Measurements from ENCODE around the gene KRT27.

The KRT27 gene

DNA sequence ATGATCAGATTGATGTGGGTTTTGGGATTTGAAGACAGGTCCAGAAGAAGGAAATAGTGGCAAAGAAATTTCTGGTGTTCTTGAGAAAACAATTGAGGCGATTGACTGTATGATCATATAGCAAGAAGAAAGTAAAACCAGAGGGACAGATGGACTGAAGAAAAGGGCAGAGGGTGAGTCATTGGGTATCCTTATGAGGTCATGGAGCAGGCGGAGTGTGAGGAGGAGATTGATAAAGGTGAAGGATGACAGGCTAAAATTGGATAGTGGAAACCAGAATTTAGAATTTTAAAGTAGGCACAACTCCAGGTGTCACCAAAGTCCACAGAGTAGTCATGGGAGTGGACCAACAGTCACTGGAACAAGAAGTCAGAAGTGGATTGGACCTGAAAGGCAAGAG lies 18.8 kb upstream of the KRT27 start (continued):
- TF ChIP-seq, protein P1, sequence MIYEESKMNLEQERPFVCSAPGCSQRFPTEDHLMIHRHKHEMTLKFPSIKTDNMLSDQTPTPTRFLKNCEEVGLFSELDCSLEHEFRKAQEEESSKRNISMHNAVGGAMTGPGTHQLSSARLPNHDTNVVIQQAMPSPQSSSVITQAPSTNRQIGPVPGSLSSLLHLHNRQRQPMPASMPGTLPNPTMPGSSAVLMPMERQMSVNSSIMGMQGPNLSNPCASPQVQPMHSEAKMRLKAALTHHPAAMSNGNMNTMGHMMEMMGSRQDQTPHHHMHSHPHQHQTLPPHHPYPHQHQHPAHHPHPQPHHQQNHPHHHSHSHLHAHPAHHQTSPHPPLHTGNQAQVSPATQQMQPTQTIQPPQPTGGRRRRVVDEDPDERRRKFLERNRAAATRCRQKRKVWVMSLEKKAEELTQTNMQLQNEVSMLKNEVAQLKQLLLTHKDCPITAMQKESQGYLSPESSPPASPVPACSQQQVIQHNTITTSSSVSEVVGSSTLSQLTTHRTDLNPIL (CRISPR knock-in tag; IDR thresholded peaks at IDR 0.05; ENCODE audit: low read depth), result no peak
- TF ChIP-seq ARNTL (CRISPR knock-in tag; IDR thresholded peaks at IDR 0.05; ENCODE audit: borderline replicate concordance, low read depth), result no peak

DNA sequence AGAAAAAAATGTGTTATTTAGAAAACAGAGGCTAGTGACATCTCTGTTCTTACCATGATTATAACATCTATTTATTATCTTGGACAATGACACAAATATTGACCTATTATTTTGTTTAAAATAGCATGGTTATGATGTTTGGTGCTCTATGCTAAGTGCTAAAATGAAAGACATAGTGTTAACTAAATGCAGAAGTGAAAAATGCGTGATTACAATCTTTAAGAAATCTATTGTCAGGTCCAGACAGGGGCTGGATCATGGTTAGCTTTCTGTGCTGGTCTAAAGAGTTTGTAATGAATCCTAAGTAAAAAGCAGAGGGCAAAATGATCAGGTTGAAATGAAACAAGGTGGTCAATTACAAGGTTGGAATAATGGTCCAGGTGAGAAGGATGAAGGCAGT lies 18.0 kb upstream of the KRT27 start:
- no peak for TF ChIP-seq CSDC2 (CRISPR knock-in tag; IDR thresholded peaks at IDR 0.05)
- no peak for TF ChIP-seq ZNF565 (CRISPR knock-in tag; conservative IDR thresholded peaks at IDR 0.05; ENCODE audit: low read depth)
- TF ChIP-seq, protein P2, sequence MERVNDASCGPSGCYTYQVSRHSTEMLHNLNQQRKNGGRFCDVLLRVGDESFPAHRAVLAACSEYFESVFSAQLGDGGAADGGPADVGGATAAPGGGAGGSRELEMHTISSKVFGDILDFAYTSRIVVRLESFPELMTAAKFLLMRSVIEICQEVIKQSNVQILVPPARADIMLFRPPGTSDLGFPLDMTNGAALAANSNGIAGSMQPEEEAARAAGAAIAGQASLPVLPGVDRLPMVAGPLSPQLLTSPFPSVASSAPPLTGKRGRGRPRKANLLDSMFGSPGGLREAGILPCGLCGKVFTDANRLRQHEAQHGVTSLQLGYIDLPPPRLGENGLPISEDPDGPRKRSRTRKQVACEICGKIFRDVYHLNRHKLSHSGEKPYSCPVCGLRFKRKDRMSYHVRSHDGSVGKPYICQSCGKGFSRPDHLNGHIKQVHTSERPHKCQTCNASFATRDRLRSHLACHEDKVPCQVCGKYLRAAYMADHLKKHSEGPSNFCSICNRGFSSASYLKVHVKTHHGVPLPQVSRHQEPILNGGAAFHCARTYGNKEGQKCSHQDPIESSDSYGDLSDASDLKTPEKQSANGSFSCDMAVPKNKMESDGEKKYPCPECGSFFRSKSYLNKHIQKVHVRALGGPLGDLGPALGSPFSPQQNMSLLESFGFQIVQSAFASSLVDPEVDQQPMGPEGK (CRISPR knock-in tag; IDR thresholded peaks at IDR 0.05; ENCODE audit: borderline replicate concordance), result no peak
- no peak for TF ChIP-seq PPARA (CRISPR knock-in tag; IDR thresholded peaks at IDR 0.05; ENCODE audit: borderline replicate concordance)
- TF ChIP-seq TOX (CRISPR knock-in tag; IDR thresholded peaks at IDR 0.05; ENCODE audit: borderline replicate concordance), result no peak
- TF ChIP-seq BACH2 (CRISPR knock-in tag; IDR thresholded peaks at IDR 0.05; ENCODE audit: borderline replicate concordance), result no peak
- TF ChIP-seq RARB (CRISPR knock-in tag; IDR thresholded peaks at IDR 0.05), result no peak
- TF ChIP-seq ZNF70 (CRISPR knock-in tag; IDR thresholded peaks at IDR 0.05), result no peak
- TF ChIP-seq ZC3H10 (CRISPR knock-in tag; IDR thresholded peaks at IDR 0.05), result no peak
- TF ChIP-seq, protein P3, sequence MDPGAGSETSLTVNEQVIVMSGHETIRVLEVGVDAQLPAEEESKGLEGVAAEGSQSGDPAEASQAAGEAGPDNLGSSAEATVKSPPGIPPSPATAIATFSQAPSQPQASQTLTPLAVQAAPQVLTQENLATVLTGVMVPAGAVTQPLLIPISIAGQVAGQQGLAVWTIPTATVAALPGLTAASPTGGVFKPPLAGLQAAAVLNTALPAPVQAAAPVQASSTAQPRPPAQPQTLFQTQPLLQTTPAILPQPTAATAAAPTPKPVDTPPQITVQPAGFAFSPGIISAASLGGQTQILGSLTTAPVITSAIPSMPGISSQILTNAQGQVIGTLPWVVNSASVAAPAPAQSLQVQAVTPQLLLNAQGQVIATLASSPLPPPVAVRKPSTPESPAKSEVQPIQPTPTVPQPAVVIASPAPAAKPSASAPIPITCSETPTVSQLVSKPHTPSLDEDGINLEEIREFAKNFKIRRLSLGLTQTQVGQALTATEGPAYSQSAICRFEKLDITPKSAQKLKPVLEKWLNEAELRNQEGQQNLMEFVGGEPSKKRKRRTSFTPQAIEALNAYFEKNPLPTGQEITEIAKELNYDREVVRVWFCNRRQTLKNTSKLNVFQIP (CRISPR knock-in tag; IDR thresholded peaks at IDR 0.05; ENCODE audit: borderline replicate concordance, low read depth), result no peak
- TF ChIP-seq OSR1 (CRISPR knock-in tag; IDR thresholded peaks at IDR 0.05), result no peak
- TF ChIP-seq ISL1 (CRISPR knock-in tag; IDR thresholded peaks at IDR 0.05), result no peak
- no peak for TF ChIP-seq ZFP3 (CRISPR knock-in tag; IDR thresholded peaks at IDR 0.05)
- no peak for TF ChIP-seq ESRRG (CRISPR knock-in tag; IDR thresholded peaks at IDR 0.05)
- ATAC-seq, result no peak

DNA sequence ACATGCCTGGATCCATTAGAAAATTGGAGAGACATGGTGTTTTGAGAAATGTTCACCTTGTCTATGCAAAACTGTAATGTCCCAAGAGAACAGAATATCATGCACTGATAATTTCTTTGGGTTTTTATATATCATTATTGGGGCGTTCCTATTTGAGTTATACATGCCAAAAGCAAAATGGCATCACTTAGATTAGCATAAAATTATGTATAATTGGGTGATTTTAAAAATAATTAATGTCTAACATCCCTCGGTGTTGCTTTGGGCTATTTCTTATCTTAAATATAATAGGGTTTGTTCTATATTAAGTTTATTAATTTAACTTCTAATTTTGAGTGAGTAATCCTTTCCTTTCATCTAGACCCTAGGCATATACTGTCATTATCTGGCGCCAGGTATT lies 17.5 kb upstream of the KRT27 start, which contains the start of gene KRT28:
Gene KRT28, minus strand, starts transcription at position 101 of the 400 bp plus-strand sequence. Its CDS starts 66 bp downstream, at position 35.
- TF ChIP-seq, protein P2 (CRISPR knock-in tag; IDR thresholded peaks at IDR 0.05; ENCODE audit: borderline replicate concordance), result no peak
- TF ChIP-seq TCF4 (CRISPR knock-in tag; IDR thresholded peaks at IDR 0.05; ENCODE audit: borderline replicate concordance) (no peak), GLIS3 (CRISPR knock-in tag; IDR thresholded peaks at IDR 0.05) (no peak), SNAI2 (CRISPR knock-in tag; IDR thresholded peaks at IDR 0.05) (no peak), ZFP3 (CRISPR knock-in tag; IDR thresholded peaks at IDR 0.05) (no peak), BACH2 (CRISPR knock-in tag; IDR thresholded peaks at IDR 0.05; ENCODE audit: borderline replicate concordance) (no peak), ESRRG (CRISPR knock-in tag; IDR thresholded peaks at IDR 0.05) (no peak), ISL1 (CRISPR knock-in tag; IDR thresholded peaks at IDR 0.05) (no peak), PPARA (CRISPR knock-in tag; IDR thresholded peaks at IDR 0.05; ENCODE audit: borderline replicate concordance) (no peak), ZFP30 (CRISPR knock-in tag; IDR thresholded peaks at IDR 0.05) (no peak), ZC3H10 (CRISPR knock-in tag; IDR thresholded peaks at IDR 0.05) (no peak), ZNF70 (CRISPR knock-in tag; IDR thresholded peaks at IDR 0.05) (no peak)
- TF ChIP-seq, protein P1 (CRISPR knock-in tag; IDR thresholded peaks at IDR 0.05; ENCODE audit: low read depth), result no peak
- TF ChIP-seq, protein P3 (CRISPR knock-in tag; IDR thresholded peaks at IDR 0.05; ENCODE audit: borderline replicate concordance, low read depth), result no peak
- ATAC-seq, result no peak
